ENCODE data around the gene RCAN2.

DNA sequence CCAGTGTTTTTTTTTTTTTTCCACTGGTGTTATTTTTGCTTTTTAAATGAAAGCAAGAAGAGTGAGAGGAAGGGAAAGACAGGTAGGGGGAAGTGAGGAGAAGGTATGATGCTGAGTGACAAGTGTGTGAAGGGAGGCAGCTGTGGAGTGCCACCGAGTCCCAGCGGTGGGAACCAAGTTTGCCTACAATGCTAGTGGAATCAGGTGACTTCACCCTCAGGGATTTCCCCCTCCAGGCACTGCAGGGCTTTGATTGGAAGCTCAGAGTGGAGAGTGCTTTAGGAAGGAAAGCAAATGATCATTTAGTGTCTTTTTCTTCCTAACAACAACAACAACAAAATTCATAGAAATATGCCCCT is 200.0 kb downstream of the RCAN2 start:
- no peak for TF ChIP-seq ESRRG (CRISPR knock-in tag; IDR thresholded peaks at IDR 0.05)
- TF ChIP-seq PPARA (CRISPR knock-in tag; IDR thresholded peaks at IDR 0.05; ENCODE audit: borderline replicate concordance) = no peak
- TF ChIP-seq, protein P1, sequence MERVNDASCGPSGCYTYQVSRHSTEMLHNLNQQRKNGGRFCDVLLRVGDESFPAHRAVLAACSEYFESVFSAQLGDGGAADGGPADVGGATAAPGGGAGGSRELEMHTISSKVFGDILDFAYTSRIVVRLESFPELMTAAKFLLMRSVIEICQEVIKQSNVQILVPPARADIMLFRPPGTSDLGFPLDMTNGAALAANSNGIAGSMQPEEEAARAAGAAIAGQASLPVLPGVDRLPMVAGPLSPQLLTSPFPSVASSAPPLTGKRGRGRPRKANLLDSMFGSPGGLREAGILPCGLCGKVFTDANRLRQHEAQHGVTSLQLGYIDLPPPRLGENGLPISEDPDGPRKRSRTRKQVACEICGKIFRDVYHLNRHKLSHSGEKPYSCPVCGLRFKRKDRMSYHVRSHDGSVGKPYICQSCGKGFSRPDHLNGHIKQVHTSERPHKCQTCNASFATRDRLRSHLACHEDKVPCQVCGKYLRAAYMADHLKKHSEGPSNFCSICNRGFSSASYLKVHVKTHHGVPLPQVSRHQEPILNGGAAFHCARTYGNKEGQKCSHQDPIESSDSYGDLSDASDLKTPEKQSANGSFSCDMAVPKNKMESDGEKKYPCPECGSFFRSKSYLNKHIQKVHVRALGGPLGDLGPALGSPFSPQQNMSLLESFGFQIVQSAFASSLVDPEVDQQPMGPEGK (CRISPR knock-in tag; IDR thresholded peaks at IDR 0.05; ENCODE audit: borderline replicate concordance) = no peak
- no peak for TF ChIP-seq ZFP3 (CRISPR knock-in tag; IDR thresholded peaks at IDR 0.05)
- no peak for TF ChIP-seq ISL1 (CRISPR knock-in tag; IDR thresholded peaks at IDR 0.05)
- no peak for TF ChIP-seq ZFP30 (CRISPR knock-in tag; IDR thresholded peaks at IDR 0.05)
- TF ChIP-seq, protein P2, sequence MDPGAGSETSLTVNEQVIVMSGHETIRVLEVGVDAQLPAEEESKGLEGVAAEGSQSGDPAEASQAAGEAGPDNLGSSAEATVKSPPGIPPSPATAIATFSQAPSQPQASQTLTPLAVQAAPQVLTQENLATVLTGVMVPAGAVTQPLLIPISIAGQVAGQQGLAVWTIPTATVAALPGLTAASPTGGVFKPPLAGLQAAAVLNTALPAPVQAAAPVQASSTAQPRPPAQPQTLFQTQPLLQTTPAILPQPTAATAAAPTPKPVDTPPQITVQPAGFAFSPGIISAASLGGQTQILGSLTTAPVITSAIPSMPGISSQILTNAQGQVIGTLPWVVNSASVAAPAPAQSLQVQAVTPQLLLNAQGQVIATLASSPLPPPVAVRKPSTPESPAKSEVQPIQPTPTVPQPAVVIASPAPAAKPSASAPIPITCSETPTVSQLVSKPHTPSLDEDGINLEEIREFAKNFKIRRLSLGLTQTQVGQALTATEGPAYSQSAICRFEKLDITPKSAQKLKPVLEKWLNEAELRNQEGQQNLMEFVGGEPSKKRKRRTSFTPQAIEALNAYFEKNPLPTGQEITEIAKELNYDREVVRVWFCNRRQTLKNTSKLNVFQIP (CRISPR knock-in tag; IDR thresholded peaks at IDR 0.05; ENCODE audit: borderline replicate concordance, low read depth) = no peak
- TF ChIP-seq, protein P3, sequence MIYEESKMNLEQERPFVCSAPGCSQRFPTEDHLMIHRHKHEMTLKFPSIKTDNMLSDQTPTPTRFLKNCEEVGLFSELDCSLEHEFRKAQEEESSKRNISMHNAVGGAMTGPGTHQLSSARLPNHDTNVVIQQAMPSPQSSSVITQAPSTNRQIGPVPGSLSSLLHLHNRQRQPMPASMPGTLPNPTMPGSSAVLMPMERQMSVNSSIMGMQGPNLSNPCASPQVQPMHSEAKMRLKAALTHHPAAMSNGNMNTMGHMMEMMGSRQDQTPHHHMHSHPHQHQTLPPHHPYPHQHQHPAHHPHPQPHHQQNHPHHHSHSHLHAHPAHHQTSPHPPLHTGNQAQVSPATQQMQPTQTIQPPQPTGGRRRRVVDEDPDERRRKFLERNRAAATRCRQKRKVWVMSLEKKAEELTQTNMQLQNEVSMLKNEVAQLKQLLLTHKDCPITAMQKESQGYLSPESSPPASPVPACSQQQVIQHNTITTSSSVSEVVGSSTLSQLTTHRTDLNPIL (CRISPR knock-in tag; IDR thresholded peaks at IDR 0.05; ENCODE audit: low read depth) = no peak
- TF ChIP-seq, protein P4, sequence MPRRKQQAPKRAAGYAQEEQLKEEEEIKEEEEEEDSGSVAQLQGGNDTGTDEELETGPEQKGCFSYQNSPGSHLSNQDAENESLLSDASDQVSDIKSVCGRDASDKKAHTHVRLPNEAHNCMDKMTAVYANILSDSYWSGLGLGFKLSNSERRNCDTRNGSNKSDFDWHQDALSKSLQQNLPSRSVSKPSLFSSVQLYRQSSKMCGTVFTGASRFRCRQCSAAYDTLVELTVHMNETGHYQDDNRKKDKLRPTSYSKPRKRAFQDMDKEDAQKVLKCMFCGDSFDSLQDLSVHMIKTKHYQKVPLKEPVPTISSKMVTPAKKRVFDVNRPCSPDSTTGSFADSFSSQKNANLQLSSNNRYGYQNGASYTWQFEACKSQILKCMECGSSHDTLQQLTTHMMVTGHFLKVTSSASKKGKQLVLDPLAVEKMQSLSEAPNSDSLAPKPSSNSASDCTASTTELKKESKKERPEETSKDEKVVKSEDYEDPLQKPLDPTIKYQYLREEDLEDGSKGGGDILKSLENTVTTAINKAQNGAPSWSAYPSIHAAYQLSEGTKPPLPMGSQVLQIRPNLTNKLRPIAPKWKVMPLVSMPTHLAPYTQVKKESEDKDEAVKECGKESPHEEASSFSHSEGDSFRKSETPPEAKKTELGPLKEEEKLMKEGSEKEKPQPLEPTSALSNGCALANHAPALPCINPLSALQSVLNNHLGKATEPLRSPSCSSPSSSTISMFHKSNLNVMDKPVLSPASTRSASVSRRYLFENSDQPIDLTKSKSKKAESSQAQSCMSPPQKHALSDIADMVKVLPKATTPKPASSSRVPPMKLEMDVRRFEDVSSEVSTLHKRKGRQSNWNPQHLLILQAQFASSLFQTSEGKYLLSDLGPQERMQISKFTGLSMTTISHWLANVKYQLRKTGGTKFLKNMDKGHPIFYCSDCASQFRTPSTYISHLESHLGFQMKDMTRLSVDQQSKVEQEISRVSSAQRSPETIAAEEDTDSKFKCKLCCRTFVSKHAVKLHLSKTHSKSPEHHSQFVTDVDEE (CRISPR knock-in tag; IDR thresholded peaks at IDR 0.05) = no peak
- TF ChIP-seq ARNTL (CRISPR knock-in tag; IDR thresholded peaks at IDR 0.05; ENCODE audit: borderline replicate concordance, low read depth) = no peak

Measured in SK-N-SH treated with all-trans-retinoic acid at 6 μM for 48 hours (cell line).